Measurements from ENCODE around the gene PPFIA3. TPM values are rescaled to one million over a fixed set of nuclear protein-coding genes. Genes with fewer than 3 reads are reported as not detected.

PPFIA3 gene
- polyA plus RNA-seq, 6 donors from 2014 or later, result 0.23 to 0.26 TPM; not detected in 4

- ATAC-seq (ENCODE audit: low read depth in 2 of 2) (no peak), DNase-seq (no peak)
- Mint-ChIP-seq H3K27me3 (no peaks in the 10 kb centered on the region), H3K4me3 (peak overlapping the region in 1 of 8 donors; percentile 51), H3K9me3 (no peaks in the 10 kb centered on the region), H3K36me3 (peaks cover 13 to 28% of the 10 kb centered on the region in 2 donors), H3K27ac (peak overlapping the region in 4 of 6 donors; percentile 24 to 93 (median 44)), H3K4me1 (peaks cover 23 to 39% (median 30%) of the 10 kb centered on the region in 3 donors)
These were observed 10.3 kb upstream of the PPFIA3 start for GRCh38 chr19:49109051-49109450.

- Mint-ChIP-seq H3K36me3 (peaks cover 13 to 26% of the 10 kb centered on the region in 2 donors), H3K9me3 (no peaks in the 10 kb centered on the region), H3K27ac (peak overlapping the region in 1 of 6 donors; percentile 35), H3K4me1 (peaks cover 18 to 32% (median 27%) of the 10 kb centered on the region in 3 donors), H3K27me3 (no peaks in the 10 kb centered on the region), H3K4me3 (peak overlapping the region in 2 of 8 donors; percentile 35 to 51)
- no peak for ATAC-seq (ENCODE audit: low read depth in 2 of 2)
- no peak for DNase-seq
These were observed 9.6 kb upstream of the PPFIA3 start for GRCh38 chr19:49109569-49110233.

GRCh38 chr19:49110567-49110966 lies 8.8 kb upstream of the PPFIA3 start:
- no peaks in the 10 kb centered on the region for H3K27me3 Mint-ChIP-seq
- peaks cover 13 to 19% of the 10 kb centered on the region in 2 donors for H3K36me3 Mint-ChIP-seq
- H3K27ac Mint-ChIP-seq, result no peak overlapping the region
- no peaks in the 10 kb centered on the region for H3K9me3 Mint-ChIP-seq
- ATAC-seq (ENCODE audit: low read depth in 2 of 2), result no peak
- peaks cover 19 to 29% (median 27%) of the 10 kb centered on the region in 3 donors for H3K4me1 Mint-ChIP-seq
- no peak for DNase-seq
- peak overlapping the region in 1 of 8 donors; percentile 63 for H3K4me3 Mint-ChIP-seq

- ATAC-seq (ENCODE audit: low read depth in 2 of 2) (no peak), DNase-seq (no peak)
- Mint-ChIP-seq H3K36me3 (peaks cover 13 to 18% of the 10 kb centered on the region in 2 donors), H3K27me3 (no peaks in the 10 kb centered on the region), H3K27ac (no peak overlapping the region), H3K4me3 (peak overlapping the region in 2 of 8 donors; percentile 54 to 68), H3K9me3 (no peaks in the 10 kb centered on the region), H3K4me1 (peaks cover 23 to 33% (median 29%) of the 10 kb centered on the region in 3 donors)
These were observed 7.9 kb upstream of the PPFIA3 start for GRCh38 chr19:49111218-49111998.

- DNase-seq, result peak; percentile 83
- H3K9me3 Mint-ChIP-seq, result no peaks in the 10 kb centered on the region
- ATAC-seq (ENCODE audit: low read depth in 2 of 2), result peak; percentile 55 to 56
- peak within 1 kb of the TSS; percentile 76 to 93 (median 87) for H3K4me3 Mint-ChIP-seq
- H3K4me1 Mint-ChIP-seq, result peaks cover 35 to 41% (median 40%) of the 10 kb centered on the region in 3 donors
- peak within 1 kb of the TSS; percentile 16 to 90 (median 62) for H3K27ac Mint-ChIP-seq
- H3K36me3 Mint-ChIP-seq, result peaks cover 0 to 2% of the 10 kb centered on the region in 2 donors
- H3K27me3 Mint-ChIP-seq, result no peaks in the 10 kb centered on the region
These were observed 5.3 kb upstream of the PPFIA3 start, which contains the start of gene LIN7B for GRCh38 chr19:49113762-49114629. Gene LIN7B, plus strand, starts transcription at chr19:49114370. Its CDS starts 35 bp downstream, at chr19:49114405.

GRCh38 chr19:49114630-49115363 lies 4.5 kb upstream of the PPFIA3 start:
- DNase-seq (no peak), ATAC-seq (ENCODE audit: low read depth in 2 of 2) (no peak)
- Mint-ChIP-seq H3K27me3 (no peaks in the 10 kb centered on the region), H3K9me3 (no peaks in the 10 kb centered on the region), H3K36me3 (no peaks in the 10 kb centered on the region), H3K4me3 (peak overlapping the region; percentile 76 to 92 (median 84)), H3K4me1 (peaks cover 33 to 40% (median 39%) of the 10 kb centered on the region in 3 donors), H3K27ac (peak overlapping the region in 2 of 6 donors; percentile 16 to 65)

GRCh38 chr19:49116544-49116943 lies 2.8 kb upstream of the PPFIA3 start:
- peak overlapping the region in 1 of 6 donors; percentile 90 for H3K27ac Mint-ChIP-seq
- DNase-seq (no peak), ATAC-seq (ENCODE audit: low read depth in 2 of 2) (no peak)
- H3K36me3 Mint-ChIP-seq, result no peaks in the 10 kb centered on the region
- peak overlapping the region in 7 of 8 donors; percentile 24 to 93 (median 77) for H3K4me3 Mint-ChIP-seq
- peaks cover 4 to 10% (median 8%) of the 10 kb centered on the region in 3 donors for H3K27me3 Mint-ChIP-seq
- peaks cover 41 to 48% (median 45%) of the 10 kb centered on the region in 3 donors for H3K4me1 Mint-ChIP-seq
- no peaks in the 10 kb centered on the region for H3K9me3 Mint-ChIP-seq

GRCh38 chr19:49117677-49118564 lies 1.4 kb upstream of the PPFIA3 start:
- Mint-ChIP-seq H3K4me1 (peaks cover 41 to 48% (median 45%) of the 10 kb centered on the region in 3 donors), H3K36me3 (no peaks in the 10 kb centered on the region), H3K27ac (peak overlapping the region; percentile 86 to 98 (median 94)), H3K27me3 (peaks cover 8 to 10% (median 8%) of the 10 kb centered on the region in 3 donors), H3K9me3 (no peaks in the 10 kb centered on the region), H3K4me3 (peak overlapping the region; percentile 77 to 93 (median 89))
- no peak for ATAC-seq (ENCODE audit: low read depth in 2 of 2)
- DNase-seq, result no peak

- Mint-ChIP-seq H3K27ac (peak within 1 kb of the TSS; percentile 86 to 98 (median 94)), H3K9me3 (no peaks in the 10 kb centered on the region), H3K27me3 (peaks cover 8 to 10% (median 8%) of the 10 kb centered on the region in 3 donors), H3K4me1 (peaks cover 34 to 41% (median 40%) of the 10 kb centered on the region in 3 donors), H3K36me3 (no peaks in the 10 kb centered on the region), H3K4me3 (peak within 1 kb of the TSS; percentile 77 to 93 (median 89))
- ATAC-seq (ENCODE audit: low read depth in 2 of 2) (peak; percentile 73 to 78), DNase-seq (peak; percentile 98)
These were observed 556 bp upstream of the PPFIA3 start, which contains the start of gene C19orf73 for GRCh38 chr19:49118565-49119410. Gene C19orf73, minus strand, starts transcription at chr19:49119143. Its CDS starts 121 bp downstream, at chr19:49119022.

GRCh38 chr19:49120325-49120683 lies 960 bp downstream of the PPFIA3 start:
- no peak for ATAC-seq (ENCODE audit: low read depth in 2 of 2)
- DNase-seq, result no peak
- peak overlapping the region in 1 of 6 donors; percentile 0 for H3K27ac Mint-ChIP-seq
- H3K27me3 Mint-ChIP-seq, result peaks cover 8 to 10% (median 8%) of the 10 kb centered on the region in 3 donors
- H3K36me3 Mint-ChIP-seq, result no peaks in the 10 kb centered on the region
- H3K9me3 Mint-ChIP-seq, result no peaks in the 10 kb centered on the region
- peaks cover 32 to 33% (median 33%) of the 10 kb centered on the region in 3 donors for H3K4me1 Mint-ChIP-seq
- H3K4me3 Mint-ChIP-seq, result peak overlapping the region; percentile 73 to 91 (median 81)

- Mint-ChIP-seq H3K27ac (peak overlapping the region in 2 of 6 donors; percentile 0 to 66), H3K27me3 (peaks cover 8 to 10% (median 8%) of the 10 kb centered on the region in 3 donors), H3K4me1 (peaks cover 31 to 33% (median 32%) of the 10 kb centered on the region in 3 donors), H3K9me3 (no peaks in the 10 kb centered on the region), H3K36me3 (no peaks in the 10 kb centered on the region), H3K4me3 (peak overlapping the region; percentile 73 to 91 (median 81))
- ATAC-seq (ENCODE audit: low read depth in 2 of 2) (no peak), DNase-seq (no peak)
These were observed 1.5 kb downstream of the PPFIA3 start for GRCh38 chr19:49120868-49121267.

Data from naive B cell (primary cell).